GOT3 (cell line): Measurements from ENCODE around the gene PHACTR4.
A peak's percentile ranks its signal among the peaks of the same experiment; 100 is the strongest.
"Not testable (repeated sequence)": the region's sequence is repeated elsewhere in the genome, so short reads cannot be mapped to it uniquely, and the experiment has no call there.

Experiments used
- DNase-seq: peaks from one replicate; lab custom pipeline; 2025; ENCODE audit warnings: mixed read lengths; lab: John Stamatoyannopoulos, UW

The PHACTR4 gene

DNA sequence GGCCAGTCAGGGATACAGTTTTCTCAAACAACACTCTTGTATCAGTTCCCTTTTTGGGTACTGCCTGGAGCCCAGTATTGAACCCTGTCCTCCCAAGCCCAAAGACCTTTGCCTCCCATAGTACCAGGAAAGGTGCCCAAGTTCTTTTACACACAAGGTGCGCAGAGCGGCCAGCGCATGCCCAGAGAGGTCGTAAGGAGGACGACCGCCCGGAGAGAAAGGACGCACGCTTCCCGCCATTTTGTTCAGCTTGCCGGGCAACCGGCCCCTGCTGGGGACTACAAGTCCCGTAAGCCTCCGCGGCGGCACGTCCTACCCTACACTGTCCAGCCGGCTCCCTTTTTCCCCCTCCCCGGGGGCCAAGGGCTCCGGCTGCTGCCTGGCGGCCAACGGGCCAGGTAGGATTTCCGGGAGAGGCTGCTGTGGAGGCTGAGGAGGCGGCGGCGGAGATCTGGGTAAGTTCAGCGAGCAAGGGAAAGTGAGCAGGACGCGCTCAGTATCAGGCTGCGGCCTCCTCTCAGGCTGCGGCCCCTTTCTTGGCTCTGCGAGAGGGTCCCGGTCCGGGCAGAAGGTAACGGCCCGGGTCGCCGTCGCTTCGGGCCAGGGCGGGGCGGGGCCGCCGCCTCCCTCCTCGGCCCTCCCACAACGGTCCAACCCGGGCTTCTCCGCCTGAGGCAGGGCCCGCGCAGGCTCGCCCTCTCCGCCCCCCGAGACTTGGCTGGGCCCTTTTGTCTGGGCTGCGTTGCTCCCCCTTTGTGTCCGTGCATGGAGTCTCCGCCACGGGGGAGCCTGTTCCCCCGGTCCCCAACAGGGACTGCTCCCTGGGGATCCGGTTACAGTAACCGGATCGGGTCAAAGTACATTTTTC lies at the start of gene PHACTR4:
Gene PHACTR4 (plus strand): TSS at position 370 of the 868 bp plus-strand sequence. CDS start 37,708 bp downstream, outside the sequence.
- DNase-seq = peak; percentile 63

DNA sequence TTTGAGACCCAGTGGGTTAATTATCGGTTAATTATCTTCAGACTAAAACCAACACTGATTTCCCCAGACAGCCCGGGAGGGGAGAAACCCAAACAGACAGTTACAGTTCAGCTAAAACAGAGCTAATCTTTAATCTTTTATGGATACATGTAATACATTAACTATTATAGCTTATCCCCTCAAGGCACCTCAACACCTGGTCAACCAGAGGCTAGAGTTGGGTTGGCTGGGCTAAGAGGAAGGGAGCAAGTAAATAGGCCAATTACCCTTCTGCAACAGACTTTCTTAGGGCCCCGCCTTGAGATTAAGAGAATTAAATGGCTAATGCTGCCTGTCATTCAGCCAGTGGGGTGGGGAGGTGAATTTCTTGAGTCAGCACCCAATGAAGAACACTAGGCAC lies 47.3 kb upstream of the PHACTR4 start:
- no peak for DNase-seq

DNA sequence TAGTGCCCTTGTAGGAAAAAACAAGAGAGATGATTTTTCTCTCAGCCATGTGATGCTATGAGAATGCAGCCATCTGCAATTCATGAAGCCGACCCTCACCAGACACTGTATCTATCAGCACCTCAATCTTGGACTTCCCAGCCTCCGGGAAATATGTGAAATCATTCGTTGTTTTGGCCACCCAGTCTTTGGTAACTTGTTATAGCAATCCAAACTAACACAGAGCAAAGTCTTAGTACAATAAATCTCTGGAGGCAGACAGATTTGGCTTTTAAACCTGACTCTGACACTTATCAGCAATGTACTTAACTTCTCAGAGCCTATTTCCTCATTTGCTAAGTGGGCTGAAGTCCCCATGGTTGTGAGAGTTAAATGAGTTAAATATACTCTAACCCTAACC lies 45.8 kb upstream of the PHACTR4 start:
- DNase-seq = no peak

DNA sequence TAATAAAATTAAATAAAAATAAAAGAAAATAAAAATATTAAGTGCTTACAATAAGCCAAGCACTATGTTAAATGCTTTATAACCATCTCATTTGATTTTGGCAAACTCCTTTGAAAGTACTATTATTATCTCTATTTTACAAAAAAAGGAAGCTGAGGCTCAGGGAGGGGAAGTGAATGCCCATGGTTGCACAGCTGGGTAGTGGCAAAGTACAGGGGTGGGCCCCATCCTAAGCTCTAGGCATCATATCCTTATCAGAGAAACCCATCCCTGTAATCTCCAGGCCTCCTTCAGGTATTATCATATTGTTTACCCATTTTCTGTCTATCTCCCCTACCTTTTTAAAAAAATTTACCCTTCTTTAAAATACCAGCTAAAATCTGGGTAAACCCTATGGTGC lies 43.0 kb upstream of the PHACTR4 start:
- no peak for DNase-seq

DNA sequence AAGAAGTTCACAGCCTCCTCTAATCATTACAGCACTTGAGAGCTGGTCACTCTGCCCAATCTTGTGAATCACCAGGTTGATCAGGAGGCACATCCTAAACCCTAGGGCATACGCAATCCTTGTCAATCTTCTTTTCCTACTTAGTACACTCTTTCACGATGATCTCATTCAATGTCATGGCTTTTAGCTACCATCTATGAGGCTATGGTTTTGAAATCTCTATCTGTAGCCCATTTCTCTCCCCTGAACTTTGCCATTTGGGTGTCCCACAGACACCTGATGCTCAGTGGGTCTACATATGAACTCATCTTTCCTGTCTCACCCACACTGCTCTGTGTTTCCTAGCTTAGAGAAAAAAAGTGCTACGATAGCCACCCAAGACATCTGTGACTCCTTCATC lies 42.6 kb upstream of the PHACTR4 start:
- DNase-seq = no peak

DNA sequence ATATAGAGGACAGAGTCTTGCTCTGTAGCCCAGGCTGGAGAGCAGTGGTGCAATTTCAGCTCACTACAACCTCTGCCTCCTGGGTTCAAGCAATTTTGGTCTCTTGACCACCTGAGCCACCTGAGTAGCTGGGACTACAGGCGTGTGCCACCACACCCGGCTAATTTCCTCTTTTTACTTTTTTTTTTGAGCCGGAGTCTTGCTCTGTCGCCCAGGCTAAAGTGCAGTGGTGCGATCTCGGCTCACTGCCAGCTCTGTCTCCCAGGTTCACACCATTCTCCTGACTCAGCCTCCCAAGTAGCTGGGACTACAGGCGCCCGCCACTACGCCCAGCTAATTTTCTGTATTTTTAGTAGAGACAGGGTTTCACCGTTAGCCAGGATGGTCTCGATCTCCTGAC lies 42.1 kb upstream of the PHACTR4 start:
- not testable (repeated sequence) for DNase-seq

DNA sequence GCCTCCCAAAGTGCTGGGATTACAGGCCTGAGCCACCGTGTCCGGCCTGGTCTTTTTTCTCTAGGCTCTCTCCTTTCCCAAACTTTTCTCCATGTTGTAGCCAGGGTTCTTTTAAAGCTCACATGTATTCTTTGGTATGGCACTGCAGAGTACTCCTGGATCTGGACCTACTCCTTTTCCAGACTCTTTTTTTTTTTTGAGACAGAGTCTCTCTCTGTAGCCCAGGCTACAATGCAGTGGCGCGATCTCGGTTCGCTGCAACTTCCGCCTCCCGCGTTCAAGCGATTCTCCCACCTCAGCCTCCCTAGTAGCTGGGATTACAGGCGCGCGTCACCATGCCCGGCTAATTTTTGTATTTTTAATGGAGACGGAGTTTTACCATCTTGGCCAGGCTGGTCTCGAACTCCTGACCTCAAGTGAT lies 41.3 kb upstream of the PHACTR4 start:
- no peak for DNase-seq

DNA sequence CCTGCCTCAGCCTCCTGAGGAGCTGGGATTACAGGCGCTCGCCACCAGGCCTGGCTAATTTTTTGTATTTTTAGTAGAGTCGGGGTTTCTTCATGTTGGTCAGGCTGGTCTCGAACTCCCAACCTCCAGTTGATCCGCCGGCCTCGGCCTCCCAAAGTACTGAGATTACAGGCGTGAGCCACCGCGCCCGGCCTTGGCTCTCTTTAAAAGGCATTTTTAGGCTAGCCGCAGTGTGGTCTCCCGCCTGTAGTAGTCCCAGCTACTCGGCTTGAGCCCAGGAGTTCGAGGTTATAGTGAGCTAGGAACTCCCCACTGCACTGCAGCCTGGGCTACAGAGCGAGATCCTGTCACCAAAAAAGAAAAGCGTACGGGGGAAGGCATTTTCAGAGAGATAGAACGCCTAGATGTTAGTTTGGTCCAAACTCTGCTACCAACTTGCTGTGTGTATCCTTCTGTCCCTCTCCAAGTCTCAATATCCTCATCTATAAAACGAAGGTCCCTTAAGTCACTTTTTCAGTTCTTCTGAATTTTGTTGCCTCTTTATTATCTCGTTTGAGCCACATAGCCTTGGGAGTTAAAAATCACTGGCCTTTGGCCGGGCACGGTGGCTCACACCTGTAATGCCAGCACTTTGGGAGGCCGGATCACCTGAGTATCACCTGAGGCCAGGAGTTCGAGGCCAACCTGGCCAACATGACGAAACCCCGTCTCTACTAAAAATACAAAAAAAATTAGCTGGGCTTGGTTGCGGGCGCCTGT lies 40.0 kb upstream of the PHACTR4 start:
- no peak for DNase-seq

DNA sequence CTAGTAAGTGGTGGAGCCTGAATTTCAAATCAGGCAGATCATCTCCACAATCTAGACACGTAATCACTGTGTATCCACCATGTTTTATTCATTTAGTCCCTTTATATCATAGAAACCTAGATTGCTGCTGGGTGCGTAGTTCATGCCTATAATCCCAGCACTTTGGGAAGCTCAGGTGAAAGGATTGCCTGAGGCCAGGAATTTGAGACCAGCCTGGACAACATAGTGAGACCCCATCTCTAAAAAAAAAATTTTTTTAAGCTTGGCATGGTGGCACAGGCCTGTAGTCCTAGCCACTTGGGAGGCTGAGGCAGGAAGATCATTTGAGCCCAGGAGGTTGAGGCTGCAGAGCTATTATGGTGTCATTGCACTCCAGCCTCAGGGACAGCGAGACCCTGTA lies 30.6 kb upstream of the PHACTR4 start:
- DNase-seq = no peak

DNA sequence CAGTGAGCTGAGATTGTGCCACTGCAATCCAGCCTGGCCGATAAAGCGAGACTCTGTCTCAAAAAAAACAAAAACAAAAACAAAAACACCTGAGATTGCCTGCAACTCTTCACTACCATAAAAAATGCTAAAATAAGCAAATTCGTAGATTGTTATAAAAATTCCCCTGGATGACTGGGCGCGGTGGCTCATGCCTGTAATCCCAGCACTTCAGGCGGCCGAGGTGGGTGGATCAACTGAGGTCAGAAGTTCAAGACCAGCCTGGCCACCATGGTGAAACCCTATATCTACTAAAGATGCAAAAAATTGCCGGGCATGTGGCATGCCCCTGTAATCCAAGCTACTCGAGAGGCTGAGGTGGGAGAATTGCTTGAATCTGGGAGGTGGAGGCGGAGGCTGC lies 30.0 kb upstream of the PHACTR4 start:
- DNase-seq = no peak

DNA sequence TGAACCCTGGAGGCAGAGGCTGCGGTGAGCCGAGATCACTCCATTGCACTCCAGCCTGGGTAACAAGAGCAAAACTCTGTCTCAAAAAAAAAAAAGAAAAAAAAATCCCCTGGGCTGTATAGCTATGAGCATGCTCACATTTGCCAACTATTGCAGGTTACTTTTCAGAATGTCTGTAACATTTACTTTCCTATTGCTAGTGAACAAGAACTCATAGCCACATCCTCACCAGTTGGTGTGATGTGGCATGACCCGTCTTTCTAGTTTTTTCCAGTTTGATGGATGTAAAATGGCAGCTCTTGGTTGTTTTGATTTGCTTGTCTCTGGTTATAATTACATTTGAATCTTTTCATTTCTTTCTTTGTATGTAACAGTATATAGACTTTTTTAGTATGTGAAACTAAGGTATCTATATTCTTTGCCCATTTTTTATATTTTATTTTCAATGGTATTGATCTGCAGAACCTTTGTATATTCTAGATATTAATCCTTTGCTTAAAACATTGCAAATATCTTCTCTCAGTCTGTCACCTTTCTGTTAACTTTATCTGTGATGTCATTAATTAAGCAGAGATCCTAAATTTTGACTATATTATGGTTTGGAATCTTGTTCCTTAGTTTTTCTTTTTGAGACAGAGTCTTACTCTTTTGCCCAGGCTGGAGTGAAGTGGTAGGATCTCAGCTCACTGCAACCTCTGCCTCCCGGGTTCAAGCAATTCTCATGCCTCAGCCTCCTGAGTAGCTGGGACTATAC lies 29.1 kb upstream of the PHACTR4 start:
- no peak for DNase-seq

DNA sequence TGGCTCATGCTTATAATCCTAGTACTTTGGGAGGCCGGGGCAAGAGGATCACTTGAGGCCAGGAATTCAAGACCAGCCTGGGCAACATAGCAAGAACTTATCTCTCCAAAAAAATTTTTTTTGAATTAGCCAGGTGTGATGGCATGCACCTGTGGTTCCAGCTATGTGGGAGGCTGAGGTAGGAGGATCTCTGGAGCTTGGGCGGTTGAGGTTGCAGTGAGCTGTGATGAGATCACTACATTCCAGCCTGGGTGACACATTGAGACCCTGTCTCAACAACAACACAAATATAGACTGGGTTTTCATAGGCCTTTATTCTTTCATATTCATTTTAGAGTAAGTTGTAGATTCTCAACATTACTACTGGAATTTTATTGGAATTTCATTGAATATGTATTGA lies 27.9 kb upstream of the PHACTR4 start:
- no peak for DNase-seq

DNA sequence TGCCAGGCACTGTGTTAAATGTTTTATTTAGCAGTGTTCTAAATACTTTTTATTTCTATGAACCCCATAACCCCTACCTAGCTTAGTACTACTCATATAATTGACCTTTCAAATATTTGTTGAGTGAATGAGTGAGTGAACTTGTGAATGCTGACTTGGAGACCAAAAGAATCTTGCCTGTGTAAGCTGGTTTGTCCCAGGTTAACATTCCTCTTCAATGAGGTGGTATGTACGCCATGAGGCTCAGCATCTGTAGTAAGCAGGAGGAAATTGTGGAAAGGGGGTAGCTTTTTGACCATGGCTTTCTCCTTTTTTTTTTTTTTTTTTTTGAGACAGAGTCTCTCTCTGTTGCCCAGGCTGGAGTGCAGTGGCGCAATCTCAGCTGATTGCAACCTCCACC lies 26.1 kb upstream of the PHACTR4 start:
- DNase-seq = no peak

DNA sequence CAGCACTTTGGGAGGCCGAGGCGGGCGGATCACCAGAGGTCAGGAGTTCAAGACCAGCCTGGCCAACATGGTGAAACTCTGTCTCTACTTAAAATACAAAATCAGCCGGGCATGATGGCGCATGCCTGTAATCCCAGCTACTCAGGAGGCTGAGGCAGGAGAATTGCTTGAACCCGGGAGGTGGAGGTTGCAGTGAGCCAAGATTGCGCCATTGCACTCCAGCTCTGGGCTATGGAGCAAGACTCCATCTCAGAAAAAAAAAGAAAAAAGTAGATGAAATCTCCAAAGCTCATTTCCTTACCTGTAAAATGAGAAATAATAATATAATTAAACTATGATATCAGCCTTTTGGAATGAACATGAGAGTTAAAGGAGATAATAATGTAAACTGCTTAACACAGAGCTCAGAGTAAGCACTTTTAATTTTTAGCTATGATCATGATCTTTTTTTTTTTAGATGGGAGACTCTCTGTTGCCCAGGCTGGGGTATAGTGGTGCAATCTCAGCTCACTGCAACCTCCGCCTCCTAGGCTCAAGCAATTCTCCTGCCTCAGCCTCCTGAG lies 16.2 kb upstream of the PHACTR4 start:
- not testable (repeated sequence) for DNase-seq

DNA sequence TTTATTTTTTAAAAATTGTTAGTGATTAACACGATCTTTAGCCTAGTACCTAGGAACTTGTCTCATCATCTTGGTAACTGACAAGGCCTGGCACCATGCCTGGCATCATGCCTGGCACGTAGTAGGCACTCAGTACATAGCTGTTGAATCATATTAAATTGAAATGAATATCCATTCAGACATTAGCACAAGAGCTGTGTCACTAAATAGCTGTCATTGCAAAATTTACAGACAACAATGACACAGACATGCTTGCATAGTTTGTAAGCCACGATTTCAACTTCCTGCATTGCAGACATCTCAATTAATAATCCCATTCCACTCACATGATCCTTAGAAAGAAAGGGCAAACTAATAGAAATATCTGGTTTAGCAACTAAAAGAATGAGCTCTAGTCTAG lies 15.4 kb upstream of the PHACTR4 start:
- no peak for DNase-seq

DNA sequence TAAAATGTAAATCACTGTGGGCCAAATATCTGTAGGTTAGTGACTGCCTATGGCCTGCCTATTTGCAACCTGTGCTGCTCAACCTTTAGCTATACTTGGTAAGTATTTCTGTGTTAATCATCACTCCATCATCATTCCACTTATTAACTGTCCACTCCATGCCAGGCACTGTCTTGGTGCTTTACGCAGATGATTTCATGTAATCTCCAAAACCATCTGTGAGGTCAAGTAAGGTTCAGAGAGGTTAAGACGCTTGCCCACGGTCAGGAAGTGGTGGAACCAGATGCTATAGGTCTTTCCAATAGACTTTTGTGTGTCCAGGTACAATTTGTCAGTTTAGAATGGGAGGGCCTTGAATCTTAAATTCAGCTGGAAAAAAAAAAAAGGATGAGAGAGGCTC lies 10.8 kb upstream of the PHACTR4 start:
- DNase-seq = no peak

DNA sequence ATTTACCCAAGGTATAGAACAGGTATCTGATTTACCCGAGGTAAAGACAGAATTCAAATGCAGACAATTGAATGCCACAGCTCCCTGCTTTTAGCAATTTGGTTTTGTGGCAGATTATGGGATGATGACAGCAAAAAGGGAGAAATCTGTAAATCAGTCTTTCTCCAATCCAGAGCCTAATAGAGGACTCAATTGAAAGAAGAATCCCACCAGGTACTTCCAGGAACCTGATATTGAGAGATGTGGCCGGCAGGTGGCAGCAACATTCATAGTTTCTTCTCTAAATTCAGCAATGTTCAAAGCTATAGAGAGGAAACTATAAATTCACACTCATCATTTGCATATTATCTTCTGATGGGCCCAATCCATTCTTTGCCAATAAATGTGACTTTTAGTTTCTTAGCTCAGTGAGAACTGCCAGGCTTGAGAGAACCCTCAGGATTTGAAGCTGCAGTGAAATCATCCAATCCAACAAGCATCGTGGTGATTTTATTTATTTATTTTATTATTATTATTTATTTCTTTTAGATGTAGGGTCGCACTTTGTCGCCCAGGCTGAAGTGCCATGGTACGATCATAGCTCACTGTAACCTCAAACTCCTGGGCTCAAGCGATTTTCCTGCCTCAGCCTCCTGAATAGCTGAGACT lies 9.8 kb upstream of the PHACTR4 start:
- no peak for DNase-seq

DNA sequence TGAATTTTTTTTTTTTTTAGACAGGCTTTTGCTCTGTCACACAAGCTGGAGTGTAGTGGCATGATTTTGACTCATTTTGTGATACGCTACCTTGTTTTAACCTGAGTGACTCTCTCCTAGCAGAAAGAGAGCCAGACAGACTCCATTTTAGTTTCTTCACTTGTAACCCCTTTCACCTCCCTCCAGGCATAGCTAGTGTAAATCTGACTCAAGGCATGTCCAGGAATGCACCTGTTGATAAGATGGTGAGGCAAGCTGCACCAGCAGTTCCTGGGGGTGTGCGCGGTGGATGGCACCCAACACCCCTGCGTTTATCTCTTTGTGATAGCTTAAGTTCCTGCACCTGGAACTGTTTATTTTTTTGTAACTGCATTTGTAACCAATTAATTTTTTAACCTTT lies 4.7 kb upstream of the PHACTR4 start:
- DNase-seq = no peak

DNA sequence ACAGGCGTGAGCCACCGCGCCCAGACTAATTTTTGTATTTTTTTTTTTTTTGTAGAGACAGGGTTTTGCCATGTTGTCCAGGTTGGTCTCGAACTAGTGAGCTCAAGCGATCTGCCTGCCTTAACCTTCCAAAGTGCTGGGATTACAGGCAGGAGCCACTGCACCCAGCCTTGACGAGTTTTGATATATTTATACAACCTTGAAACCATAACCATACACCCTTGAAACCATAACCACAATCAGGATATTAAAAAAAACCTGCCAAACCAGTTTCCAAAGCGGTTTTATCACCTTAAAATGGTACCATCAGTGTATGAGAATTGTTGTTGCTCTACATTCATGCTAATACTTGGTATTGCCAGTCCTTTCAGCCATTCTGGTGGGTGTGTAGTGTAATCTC lies 3.7 kb upstream of the PHACTR4 start:
- no peak for DNase-seq

DNA sequence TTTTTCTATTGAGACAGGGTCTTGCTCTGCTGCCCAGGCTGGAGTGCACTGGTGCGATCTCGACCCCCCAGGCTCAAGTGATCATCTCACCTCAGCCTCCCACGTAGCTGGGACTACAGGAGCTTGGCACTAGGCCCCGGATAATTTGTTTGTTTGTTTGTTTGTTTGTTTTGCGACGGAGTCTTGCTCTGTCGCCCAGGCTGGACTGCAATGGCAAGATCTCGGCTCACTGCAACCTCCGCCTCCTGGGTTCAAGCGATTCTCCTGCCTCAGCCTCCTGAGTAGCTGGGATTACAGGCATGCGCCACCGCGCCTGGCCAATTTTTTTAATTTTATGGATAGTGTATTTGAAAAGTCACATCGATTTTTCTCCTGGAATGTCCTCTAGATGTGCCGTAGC lies 932 bp upstream of the PHACTR4 start:
- not testable (repeated sequence) for DNase-seq

DNA sequence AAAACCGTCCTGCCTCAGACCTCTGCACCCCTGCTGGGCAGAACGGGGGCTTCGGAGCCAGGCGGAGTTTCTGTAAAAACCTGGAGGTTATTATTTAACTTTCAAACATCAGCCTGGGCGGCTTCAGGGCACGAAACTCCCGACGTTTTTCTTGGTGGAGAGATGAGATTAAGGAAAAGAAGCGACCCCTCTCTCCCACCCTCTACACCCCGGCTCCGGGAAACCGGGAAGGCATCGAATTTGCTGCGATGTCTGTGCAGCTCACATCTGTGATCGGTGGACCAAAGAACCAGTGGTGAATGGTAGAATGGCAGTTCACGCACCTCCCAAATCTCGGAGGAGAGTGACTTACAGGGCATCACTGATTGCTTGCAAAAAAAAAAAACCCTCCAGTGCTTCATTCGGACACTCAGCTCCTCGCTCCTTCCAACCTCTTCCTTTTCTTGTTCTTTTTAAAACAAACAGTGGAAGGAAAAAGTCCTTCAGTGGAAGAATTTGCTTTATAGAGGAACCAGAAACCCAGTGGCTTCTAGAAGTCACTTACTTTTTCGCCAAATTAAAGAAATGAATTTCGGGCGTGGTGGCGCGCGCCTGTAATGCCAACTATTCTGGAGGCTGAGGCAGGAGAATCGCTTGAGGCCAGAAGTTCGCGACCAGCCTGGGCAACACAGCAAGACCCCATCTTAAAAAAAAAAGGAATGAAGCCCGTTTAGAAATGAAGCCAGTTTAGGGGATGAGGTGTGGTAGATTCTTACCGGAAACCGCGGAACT lies 884 bp downstream of the PHACTR4 start:
- DNase-seq = no peak
